HG03139 (cell line): Measurements from ENCODE around the gene HHIPL1.

ENCODE experiments used
- ATAC-seq: cut with Tn5 transposase; IDR thresholded peaks from one replicate; pipeline ENCODE4 v1.9.1; 2021; ENCODE audit not compliant: unreplicated experiment

The HHIPL1 gene

GRCh38 chr14:99727096-99727870 lies 82.4 kb downstream of the HHIPL1 start:
- ATAC-seq, result no peak

- no peak for ATAC-seq
Observed at GRCh38 chr14:99728231-99728920, 83.4 kb downstream of the HHIPL1 start.

- no peak for ATAC-seq
Observed at GRCh38 chr14:99728981-99729451, 84.1 kb downstream of the HHIPL1 start.
